K562 (cell line): ENCODE measurements around the gene GFOD1. TPM values are rescaled to one million over a fixed set of nuclear protein-coding genes. Genes with fewer than 3 reads are reported as not detected.

ENCODE experiments used
- ATAC-seq: fragments of 200-7000 bp; cut with Tn5 transposase; 3 replicates; pipeline ENCODE4 v1.9.1; 2020; ENCODE audit warnings: moderate library complexity
- BruUV-seq: library from RNA; stranded (reverse); fragments of 400-500 nt; replicated peaks from 2 replicates; lab custom pipeline; 2021; lab: Mats Ljungman, UMichigan
- CTCF ChIA-PET: fragments of 300-600 bp; formaldehyde crosslinking; extraction: SDS; loops from one replicate; lab custom pipeline; 2021; ENCODE audit warnings: low intra/inter-chr PET ratio; lab: Yijun Ruan, JAX
- POLR2A ChIA-PET: fragments of 300-600, 350-650 bp; sonication (Branson Sonifier 250); formaldehyde crosslinking; extraction: SDS; loops from one replicate; lab custom pipeline; 2021; ENCODE audit warnings: antibody characterized with exemption, inconsistent platforms; lab: Yijun Ruan, JAX
- DNase-seq, 4 experiments: peaks; one replicate each; pipeline versions ENCODE4 v3.0.0 to v3.0.0-alpha.2; 2011 to 2018; ENCODE audit warnings: low spot score in 3 of 4, mixed read lengths in 3 of 4; ENCODE audit errors: extremely low read depth in 1 of 4
- FAIRE-seq: peaks from 2 replicates; lab custom pipeline; 2011; peaks lifted over from hg19 to GRCh38; lab: Jason Lieb, UNC
- H2AFZ ChIP-seq: 2 replicates; pipeline ENCODE4 v1.6.0; 2011; ENCODE audit warnings: low read depth, low read length, control low read depth, inconsistent platforms
- H3K27ac ChIP-seq: fragments of 200-600 bp; 3 replicates; pipeline ENCODE4 v1.8.0; 2011; ENCODE audit warnings: low read depth, mild to moderate bottlenecking, control low read depth, inconsistent platforms, low read length, moderate library complexity, mixed read lengths; ENCODE audit errors: extremely low read depth
- H3K27me3 ChIP-seq, 2 experiments: fragments of 300-600 bp in 1 of 2; 2 replicates in 1 of 2; 3 replicates in 1 of 2; pipeline versions ENCODE4 v1.6.0 to v1.8.0; 2011; ENCODE audit warnings: inconsistent platforms in 2 of 2, low read length in 2 of 2, mild to moderate bottlenecking in 1 of 2, mixed read lengths in 1 of 2, moderate library complexity in 1 of 2; ENCODE audit not compliant: control insufficient read depth in 2 of 2, insufficient read depth in 2 of 2
- H3K36me3 ChIP-seq: fragments of 300-600 bp; 3 replicates; pipeline ENCODE4 v1.8.0; 2011; ENCODE audit warnings: mild to moderate bottlenecking, low read length, inconsistent platforms; ENCODE audit not compliant: control insufficient read depth, insufficient read depth
- H3K4me1 ChIP-seq, 2 experiments: fragments of 200-600 bp in 1 of 2; replicated peaks in 1 of 2; 2 replicates in 1 of 2; 3 replicates in 1 of 2; pipeline versions ENCODE4 v1.5.1 to v1.8.0; 2011; ENCODE audit warnings: inconsistent platforms in 2 of 2, low read length in 2 of 2, mild to moderate bottlenecking in 1 of 2, mixed read lengths in 1 of 2, moderate library complexity in 1 of 2; ENCODE audit not compliant: control insufficient read depth in 2 of 2, insufficient read depth in 2 of 2
- H3K4me2 ChIP-seq: 2 replicates; pipeline ENCODE4 v1.6.1; 2011; ENCODE audit warnings: low read length, control low read depth, inconsistent platforms, mixed read lengths; ENCODE audit not compliant: insufficient read depth
- H3K4me3 ChIP-seq: fragments of 200-600 bp; sonication (generic), shearing (Covaris generic); 2 replicates; pipeline ENCODE4 v1.5.1; 2016; ENCODE audit warnings: control low read depth, inconsistent platforms
- H3K79me2 ChIP-seq: fragments of 200-600 bp; 3 replicates; pipeline ENCODE4 v1.8.0; 2011; ENCODE audit warnings: low read length, inconsistent platforms; ENCODE audit not compliant: control insufficient read depth, insufficient read depth
- H3K9ac ChIP-seq, 2 experiments: 2 replicates each; pipeline versions ENCODE4 v1.6.0 to v1.6.1; 2011; ENCODE audit warnings: low read depth in 2 of 2, low read length in 2 of 2, control low read depth in 1 of 2, inconsistent platforms in 1 of 2, mild to moderate bottlenecking in 1 of 2, mixed read lengths in 1 of 2; ENCODE audit not compliant: insufficient read depth in 1 of 2
- H3K9me1 ChIP-seq: one replicate; pipeline ENCODE4 v1.6.0; 2011; ENCODE audit warnings: inconsistent platforms, mild to moderate bottlenecking, low read length, moderate library complexity; ENCODE audit not compliant: control insufficient read depth, insufficient read depth
- H3K9me3 ChIP-seq: replicated peaks from 2 replicates; pipeline ENCODE4 v1.5.1; 2011; ENCODE audit warnings: low read depth, low read length, inconsistent platforms; ENCODE audit not compliant: control insufficient read depth, insufficient read depth
- H4K20me1 ChIP-seq: replicated peaks from 2 replicates; pipeline ENCODE4 v1.6.1; 2011; ENCODE audit warnings: low read length, inconsistent platforms, mixed read lengths; ENCODE audit not compliant: control insufficient read depth, insufficient read depth
- DDX20 ChIP-seq: fragments of 450-650 bp; IDR thresholded peaks from 2 replicates; pipeline ENCODE4 v1.6.1; 2016; ENCODE audit warnings: missing genetic modification characterization, low read depth, mild to moderate bottlenecking, missing compliant biosample characterization, moderate library complexity
- ELF2 ChIP-seq: fragments of 250-450 bp; sonication (Bioruptor Pico); IDR thresholded peaks from 2 replicates; pipeline ENCODE4 v1.5.0; 2021; ENCODE audit warnings: mild to moderate bottlenecking
- HNRNPK ChIP-seq: fragments of 200-400 bp; formaldehyde crosslinking; IDR thresholded peaks from one replicate; pipeline ENCODE4 v1.6.1; 2018; ENCODE audit warnings: mild to moderate bottlenecking, low read depth, low read length; ENCODE audit not compliant: poor library complexity, severe bottlenecking
- KLF6 ChIP-seq: fragments of 250-450 bp; sonication (Bioruptor Pico); IDR thresholded peaks from 2 replicates; pipeline ENCODE4 v1.4.0; 2020; ENCODE audit warnings: mild to moderate bottlenecking, moderate library complexity, borderline replicate concordance
- POU5F1 ChIP-seq: fragments of 150-350 bp; IDR thresholded peaks from 2 replicates; pipeline ENCODE4 v1.6.1; 2014; ENCODE audit warnings: borderline replicate concordance, low read length, low read depth, mild to moderate bottlenecking; ENCODE audit not compliant: partially characterized antibody
- RB1 ChIP-seq: fragments of 450-650 bp; IDR thresholded peaks from 2 replicates; pipeline ENCODE4 v1.6.1; 2017; ENCODE audit warnings: low read depth, mild to moderate bottlenecking
- RBM34 ChIP-seq: fragments of 200-400 bp; formaldehyde crosslinking; IDR thresholded peaks from 2 replicates; pipeline ENCODE4 v1.6.1; 2018; ENCODE audit warnings: low read length, borderline replicate concordance; ENCODE audit not compliant: insufficient read depth
- RUNX1 ChIP-seq: sonication (generic); IDR thresholded peaks from 2 replicates; pipeline ENCODE4 v1.6.1; 2016; ENCODE audit warnings: antibody characterized with exemption, low read depth
- SMARCC2 ChIP-seq: fragments of 450-650 bp; IDR thresholded peaks from 2 replicates; pipeline ENCODE4 v1.6.1; 2017; ENCODE audit warnings: antibody characterized with exemption, moderate library complexity, mild to moderate bottlenecking, low read depth
- TCF7 ChIP-seq: sonication (generic); IDR thresholded peaks from 2 replicates; pipeline ENCODE4 v1.6.1; 2016; ENCODE audit warnings: antibody characterized with exemption, borderline replicate concordance
- ZNF124 ChIP-seq: sonication (generic); formaldehyde crosslinking; IDR thresholded peaks from 2 replicates; pipeline ENCODE4 v1.8.1; 2022; ENCODE audit warnings: missing genetic modification reagents
- ZNF311 ChIP-seq: fragments of 250-450 bp; sonication (Bioruptor Pico); IDR thresholded peaks from 2 replicates; pipeline ENCODE4 v1.4.0; 2020; ENCODE audit warnings: mild to moderate bottlenecking, moderate library complexity
- WGBS: fragments of 100-300 bp; shearing (Covaris generic); methylation state at CpG from one replicate; pipeline ENCODE4 v1.1.6; 2016; ENCODE audit warnings: low coverage, mixed read lengths; ENCODE audit not compliant: insufficient coverage; ENCODE audit errors: missing lambda C conversion rate; 5-methylcytosine and 5-hydroxymethylcytosine counted together
- in situ Hi-C: fragments of 300-500 bp; cut with MboI; formaldehyde crosslinking; loops from 4 replicates; pipeline ENCODE4 v1.15.0; 2018; ENCODE audit warnings: inconsistent platforms, mixed read lengths
- intact Hi-C: fragments of 100-400 bp; cut with micrococcal nuclease; formaldehyde crosslinking; loops from 2 replicates; pipeline ENCODE4 v1.14.2; 2022
- polyA plus RNA-seq, 8 experiments: library from polyadenylated mRNA; depleted of rRNA in 4 of 8; stranded (reverse) in 5 of 8; unstranded in 3 of 8; fragments of >200 nt; fragmentation: Nextera tagmentation in 2 of 8; fragmentation: Illumina TruSeq in 1 of 8; extraction: Ambion mirVana in 2 of 8; extraction: Trizol in 1 of 8; gene quantifications; 2 replicates each; pipeline versions ENCODE4 v1.2.1 to v1.2.3, GENCODE V29; 2011 to 2014; ENCODE audit warnings: inconsistent platforms in 1 of 8, missing spikeins in 1 of 8
- total RNA-seq, 7 experiments: library from RNA; depleted of rRNA in 6 of 7; stranded (reverse); fragments of >200 nt in 6 of 7; fragmentation: Illumina TruSeq in 2 of 7; extraction: Trizol in 2 of 7; gene quantifications; 2 replicates each; pipeline versions ENCODE4 v1.2.1 to v1.2.3, GENCODE V29; 2011 to 2021; ENCODE audit warnings: low replicate concordance in 1 of 7
- TF ChIP-seq, protein P1 (sequence below): fragments of 250-450 bp; sonication (Bioruptor Pico); IDR thresholded peaks from 2 replicates; pipeline ENCODE4 v1.8.0; 2022; ENCODE audit warnings: inconsistent platforms, mild to moderate bottlenecking, moderate library complexity, borderline replicate concordance
- TF ChIP-seq, protein P2 (sequence below), 2 experiments: fragments of 450-650 bp; IDR thresholded peaks; 2 replicates each; pipeline ENCODE4 v1.6.1; 2016
- TF ChIP-seq, protein P3 (sequence below): fragments of 450-650 bp; IDR thresholded peaks from 2 replicates; pipeline ENCODE4 v1.6.1; 2017; ENCODE audit warnings: mild to moderate bottlenecking, moderate library complexity
- TF ChIP-seq, protein P4 (sequence below): fragments of 250-450 bp; sonication (Bioruptor Pico); IDR thresholded peaks from 2 replicates; pipeline ENCODE4 v1.6.1; 2021; ENCODE audit warnings: mild to moderate bottlenecking

GFOD1 gene
- total and polyA plus RNA-seq, 9 of the 15 experiments (the other 6 are each of a cell fraction or from before 2014, with no cell fraction given), result 3.8 to 12.0 (median 8.2) TPM

DNA sequence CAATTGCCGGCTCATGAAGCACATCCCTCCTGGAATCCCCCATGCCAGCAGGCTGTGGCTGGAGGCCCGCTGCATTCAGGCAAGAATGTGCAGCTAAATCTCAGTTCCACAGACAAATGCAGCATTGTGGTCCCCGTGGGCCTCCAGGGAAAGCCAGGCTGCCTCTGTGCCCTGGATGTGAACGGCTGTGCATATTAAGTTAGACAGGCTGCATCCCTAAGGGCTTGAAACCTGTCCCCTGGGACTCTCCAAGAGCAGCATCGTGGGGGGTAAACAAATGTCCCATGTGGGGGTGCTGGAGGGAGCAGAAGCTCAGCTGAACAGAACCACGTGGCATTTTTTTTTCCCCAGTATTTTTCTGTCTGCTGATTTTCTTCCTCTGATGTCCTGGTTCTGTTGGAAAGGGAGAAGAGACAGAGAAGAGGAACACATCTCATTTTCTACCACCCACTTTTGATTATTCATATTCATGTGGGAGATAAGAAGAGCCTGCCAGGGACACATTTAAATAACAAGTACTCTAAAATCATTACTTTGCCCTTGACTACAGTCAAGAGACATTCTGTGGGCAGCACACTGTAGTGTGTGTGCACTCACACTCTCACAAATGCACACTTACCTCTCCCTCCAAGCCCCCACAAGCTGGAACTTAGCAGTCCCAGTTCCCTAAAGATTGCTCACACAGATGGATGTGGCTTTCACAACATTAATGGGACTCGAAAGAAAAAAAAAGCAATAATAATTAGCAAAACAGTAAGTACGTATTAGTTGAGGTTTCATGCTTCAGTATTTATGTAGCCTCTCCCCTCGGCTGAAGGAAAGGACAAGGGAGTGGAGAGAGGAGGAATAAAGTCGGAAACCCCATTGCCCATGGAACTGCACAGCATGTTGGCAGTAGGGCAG is 16.9 kb downstream of the GFOD1 start:
- DNase-seq, result no peak
- H4K20me1 ChIP-seq, result 0 out of 2 replicates have a peak, but pooled peaks cover 3% of the 10 kb centered on the region
- no peak overlapping the region for H3K9ac ChIP-seq
- H3K79me2 ChIP-seq, result 0 out of 3 replicates have a peak, but pooled peaks cover 2% of the 10 kb centered on the region
- no peaks in the 10 kb centered on the region for H3K27me3 ChIP-seq
- H3K9me1 ChIP-seq, result no peaks in the 10 kb centered on the region
- intact Hi-C loops, result no loop called here
- no TSS peak for BruUV-seq
- H3K36me3 ChIP-seq, result no peaks in the 10 kb centered on the region
- POLR2A ChIA-PET, result interaction anchor here (0.8 kb wide), 1 partner anchor 14 kb away, joined by 3 read pairs; no protein-coding TSS in a partner anchor
- WGBS, result 40% methylated on average over 10 of the region's 10 CpGs
- CTCF ChIA-PET, result no interaction called here
- no peak overlapping the region for H3K4me2 ChIP-seq
- no peak overlapping the region for H3K27ac ChIP-seq
- peaks cover 3 to 13% of the 10 kb centered on the region in 2 experiments; a peak in 4 of 5 replicates for H3K4me1 ChIP-seq
- in situ Hi-C loops, result no loop called here
- no peak overlapping the region for H3K4me3 ChIP-seq
- no peaks in the 10 kb centered on the region for H3K9me3 ChIP-seq
- no peak overlapping the region for H2AFZ ChIP-seq
- no peak for FAIRE-seq
- no peak for ATAC-seq
- TF ChIP-seq HNRNPK (no peak), ZNF311 (CRISPR knock-in tag) (no peak), ZNF124 (CRISPR knock-in tag) (no peak), RB1 (no peak), RUNX1 (no peak), DDX20 (tag) (no peak), ELF2 (no peak), KLF6 (CRISPR knock-in tag) (no peak), SMARCC2 (no peak), TCF7 (no peak), RBM34 (no peak), POU5F1 (no peak)
- TF ChIP-seq, protein P1, sequence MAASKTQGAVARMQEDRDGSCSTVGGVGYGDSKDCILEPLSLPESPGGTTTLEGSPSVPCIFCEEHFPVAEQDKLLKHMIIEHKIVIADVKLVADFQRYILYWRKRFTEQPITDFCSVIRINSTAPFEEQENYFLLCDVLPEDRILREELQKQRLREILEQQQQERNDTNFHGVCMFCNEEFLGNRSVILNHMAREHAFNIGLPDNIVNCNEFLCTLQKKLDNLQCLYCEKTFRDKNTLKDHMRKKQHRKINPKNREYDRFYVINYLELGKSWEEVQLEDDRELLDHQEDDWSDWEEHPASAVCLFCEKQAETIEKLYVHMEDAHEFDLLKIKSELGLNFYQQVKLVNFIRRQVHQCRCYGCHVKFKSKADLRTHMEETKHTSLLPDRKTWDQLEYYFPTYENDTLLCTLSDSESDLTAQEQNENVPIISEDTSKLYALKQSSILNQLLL (CRISPR knock-in tag), result no peak
- TF ChIP-seq, protein P2, sequence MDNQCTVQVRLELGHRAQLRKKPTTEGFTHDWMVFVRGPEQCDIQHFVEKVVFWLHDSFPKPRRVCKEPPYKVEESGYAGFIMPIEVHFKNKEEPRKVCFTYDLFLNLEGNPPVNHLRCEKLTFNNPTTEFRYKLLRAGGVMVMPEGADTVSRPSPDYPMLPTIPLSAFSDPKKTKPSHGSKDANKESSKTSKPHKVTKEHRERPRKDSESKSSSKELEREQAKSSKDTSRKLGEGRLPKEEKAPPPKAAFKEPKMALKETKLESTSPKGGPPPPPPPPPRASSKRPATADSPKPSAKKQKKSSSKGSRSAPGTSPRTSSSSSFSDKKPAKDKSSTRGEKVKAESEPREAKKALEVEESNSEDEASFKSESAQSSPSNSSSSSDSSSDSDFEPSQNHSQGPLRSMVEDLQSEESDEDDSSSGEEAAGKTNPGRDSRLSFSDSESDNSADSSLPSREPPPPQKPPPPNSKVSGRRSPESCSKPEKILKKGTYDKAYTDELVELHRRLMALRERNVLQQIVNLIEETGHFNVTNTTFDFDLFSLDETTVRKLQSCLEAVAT (IDR thresholded peaks at IDR 0.05), result no peak
- TF ChIP-seq, protein P3, sequence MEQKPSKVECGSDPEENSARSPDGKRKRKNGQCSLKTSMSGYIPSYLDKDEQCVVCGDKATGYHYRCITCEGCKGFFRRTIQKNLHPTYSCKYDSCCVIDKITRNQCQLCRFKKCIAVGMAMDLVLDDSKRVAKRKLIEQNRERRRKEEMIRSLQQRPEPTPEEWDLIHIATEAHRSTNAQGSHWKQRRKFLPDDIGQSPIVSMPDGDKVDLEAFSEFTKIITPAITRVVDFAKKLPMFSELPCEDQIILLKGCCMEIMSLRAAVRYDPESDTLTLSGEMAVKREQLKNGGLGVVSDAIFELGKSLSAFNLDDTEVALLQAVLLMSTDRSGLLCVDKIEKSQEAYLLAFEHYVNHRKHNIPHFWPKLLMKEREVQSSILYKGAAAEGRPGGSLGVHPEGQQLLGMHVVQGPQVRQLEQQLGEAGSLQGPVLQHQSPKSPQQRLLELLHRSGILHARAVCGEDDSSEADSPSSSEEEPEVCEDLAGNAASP, result no peak
- TF ChIP-seq, protein P4, sequence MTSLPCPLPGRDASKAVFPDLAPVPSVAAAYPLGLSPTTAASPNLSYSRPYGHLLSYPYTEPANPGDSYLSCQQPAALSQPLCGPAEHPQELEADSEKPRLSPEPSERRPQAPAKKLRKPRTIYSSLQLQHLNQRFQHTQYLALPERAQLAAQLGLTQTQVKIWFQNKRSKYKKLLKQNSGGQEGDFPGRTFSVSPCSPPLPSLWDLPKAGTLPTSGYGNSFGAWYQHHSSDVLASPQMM (CRISPR knock-in tag), result no peak
